Glomerular visceral epithelial cell (primary cell): ENCODE results near the gene PCK2.

Experiments used
- DNase-seq: peaks from one replicate; pipeline ENCODE4 v3.0.0-alpha.2; 2016; ENCODE audit errors: extremely low spot score

Gene PCK2

GRCh38 chr14:24115422-24116127, 21.5 kb downstream of the PCK2 start:
- no peak for DNase-seq

- DNase-seq = no peak
Measured at GRCh38 chr14:24116128-24116814, 22.2 kb downstream of the PCK2 start.

GRCh38 chr14:24117179-24117578, 23.1 kb downstream of the PCK2 start:
- DNase-seq = no peak

DNA sequence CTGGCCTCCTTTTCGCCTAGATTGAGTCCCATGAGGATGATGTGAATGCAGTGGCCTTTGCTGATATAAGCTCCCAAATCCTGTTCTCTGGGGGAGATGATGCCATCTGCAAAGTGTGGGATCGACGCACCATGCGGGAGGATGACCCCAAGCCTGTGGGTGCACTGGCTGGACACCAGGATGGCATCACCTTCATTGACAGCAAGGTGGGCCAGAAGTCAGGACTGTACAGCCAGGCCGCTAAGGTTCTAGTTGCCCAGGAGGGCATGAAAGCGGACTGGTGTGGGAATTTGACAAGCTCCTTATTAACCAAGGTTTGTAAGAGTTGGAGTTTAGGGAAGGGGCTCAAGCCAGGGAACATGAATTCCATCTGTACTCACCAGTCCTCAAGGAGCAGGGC, 25.6 kb downstream of the PCK2 start:
- no peak for DNase-seq

DNA sequence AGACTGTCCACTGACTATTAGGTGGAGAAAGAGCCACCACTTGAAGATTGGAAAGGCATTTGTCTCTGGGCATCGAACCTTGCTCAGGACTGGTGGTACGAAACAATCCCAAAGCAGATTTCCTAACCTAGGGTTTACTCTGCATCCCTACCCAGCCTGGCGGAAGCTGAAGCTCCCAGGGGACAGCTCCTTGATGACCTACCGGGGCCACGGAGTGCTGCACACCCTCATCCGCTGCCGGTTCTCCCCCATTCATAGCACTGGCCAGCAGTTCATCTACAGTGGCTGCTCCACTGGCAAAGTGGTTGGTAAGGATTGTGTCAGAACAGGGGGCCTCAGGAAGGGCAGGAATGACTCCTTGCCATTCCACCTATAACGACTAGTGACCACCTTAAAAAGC, 27.1 kb downstream of the PCK2 start:
- DNase-seq = no peak

- DNase-seq = no peak
Measured at GRCh38 chr14:24122416-24122815, 28.3 kb downstream of the PCK2 start.

DNA sequence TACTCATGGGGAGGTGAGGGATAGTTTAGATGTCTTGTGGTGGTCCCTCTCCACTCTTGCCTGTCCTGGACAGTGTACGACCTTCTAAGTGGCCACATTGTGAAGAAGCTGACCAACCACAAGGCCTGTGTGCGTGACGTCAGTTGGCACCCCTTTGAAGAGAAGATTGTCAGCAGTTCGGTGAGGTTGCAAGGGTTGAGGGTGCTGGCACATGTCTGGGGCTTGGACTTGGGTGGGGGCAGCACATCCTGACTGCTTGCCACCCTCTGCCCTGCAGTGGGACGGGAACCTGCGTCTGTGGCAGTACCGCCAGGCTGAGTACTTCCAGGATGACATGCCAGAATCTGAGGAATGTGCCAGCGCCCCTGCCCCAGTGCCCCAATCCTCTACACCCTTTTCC, 28.8 kb downstream of the PCK2 start:
- DNase-seq = no peak

- no peak for DNase-seq
Measured at GRCh38 chr14:24123424-24124417, 29.6 kb downstream of the PCK2 start.

- no peak for DNase-seq
Measured at GRCh38 chr14:24126939-24127338, 32.8 kb downstream of the PCK2 start.

DNA sequence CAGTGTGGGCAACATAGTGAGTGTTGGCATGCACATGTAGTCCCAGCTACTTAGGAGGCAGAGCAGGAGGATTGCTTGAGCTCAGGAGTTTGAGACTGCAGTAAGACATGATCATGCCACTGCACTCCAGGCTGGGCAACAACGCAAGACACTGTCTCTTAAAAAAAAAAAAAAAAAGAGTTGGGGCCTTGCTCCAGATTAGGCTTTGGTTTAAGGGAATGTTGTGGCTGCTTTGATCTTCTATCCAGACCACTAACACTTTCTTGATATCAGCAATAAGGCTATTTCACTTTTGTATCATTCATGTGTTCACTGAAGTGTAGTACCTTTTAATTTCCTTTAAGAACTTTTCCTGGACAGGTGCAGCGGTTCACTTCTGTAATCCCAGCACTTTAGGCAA, 33.6 kb downstream of the PCK2 start:
- no peak for DNase-seq

GRCh38 chr14:24129410-24129998, 35.4 kb downstream of the PCK2 start:
- DNase-seq = no peak

DNA sequence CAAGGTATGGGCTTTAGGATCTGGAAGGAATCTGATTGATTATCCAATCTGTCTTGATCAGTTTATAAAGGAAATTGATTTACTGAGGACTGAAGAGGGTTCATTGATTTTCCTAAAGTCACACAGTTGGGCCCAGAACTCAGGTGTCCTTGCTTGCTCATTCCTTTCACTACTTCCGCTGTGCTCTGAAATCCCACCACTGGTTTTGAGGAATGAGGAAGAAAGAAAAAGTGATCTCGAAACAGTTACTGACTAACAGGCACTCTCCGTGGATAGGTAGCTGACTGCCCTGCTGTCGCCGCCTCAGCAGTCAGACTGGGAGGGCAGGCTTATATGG, 36.2 kb downstream of the PCK2 start, which contains the start of gene FITM1:
TSS of gene FITM1 (plus strand) at position 280 of the 337 bp plus-strand sequence. CDS start 905 bp downstream, outside the sequence.
- DNase-seq = no peak

- no peak for DNase-seq
Measured at GRCh38 chr14:24130717-24131548, 36.8 kb downstream of the PCK2 start.

- DNase-seq = no peak
Measured at GRCh38 chr14:24131549-24131966, 37.4 kb downstream of the PCK2 start.

DNA sequence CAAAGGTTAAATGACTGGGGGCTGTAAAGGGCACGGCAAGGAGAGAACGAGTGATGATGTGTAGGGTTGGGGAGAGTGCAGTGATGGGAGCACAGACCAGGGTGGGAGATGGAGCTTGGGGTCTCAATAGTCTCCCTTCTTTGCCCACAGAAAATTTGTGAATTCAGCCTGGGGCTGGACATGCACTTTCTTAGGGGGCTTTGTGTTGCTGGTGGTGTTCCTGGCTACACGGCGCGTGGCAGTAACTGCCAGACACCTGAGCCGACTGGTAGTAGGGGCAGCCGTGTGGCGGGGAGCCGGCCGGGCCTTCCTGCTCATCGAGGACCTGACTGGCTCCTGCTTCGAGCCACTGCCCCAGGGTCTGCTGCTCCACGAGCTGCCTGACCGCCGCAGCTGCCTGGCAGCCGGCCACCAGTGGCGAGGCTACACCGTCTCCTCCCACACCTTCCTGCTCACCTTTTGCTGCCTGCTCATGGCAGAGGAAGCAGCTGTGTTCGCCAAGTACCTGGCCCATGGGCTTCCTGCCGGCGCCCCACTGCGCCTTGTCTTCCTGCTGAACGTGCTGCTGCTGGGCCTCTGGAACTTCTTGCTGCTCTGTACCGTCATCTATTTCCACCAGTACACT, 38.1 kb downstream of the PCK2 start:
- DNase-seq = no peak

- no peak for DNase-seq
Measured at GRCh38 chr14:24132976-24133375, 38.9 kb downstream of the PCK2 start.

DNA sequence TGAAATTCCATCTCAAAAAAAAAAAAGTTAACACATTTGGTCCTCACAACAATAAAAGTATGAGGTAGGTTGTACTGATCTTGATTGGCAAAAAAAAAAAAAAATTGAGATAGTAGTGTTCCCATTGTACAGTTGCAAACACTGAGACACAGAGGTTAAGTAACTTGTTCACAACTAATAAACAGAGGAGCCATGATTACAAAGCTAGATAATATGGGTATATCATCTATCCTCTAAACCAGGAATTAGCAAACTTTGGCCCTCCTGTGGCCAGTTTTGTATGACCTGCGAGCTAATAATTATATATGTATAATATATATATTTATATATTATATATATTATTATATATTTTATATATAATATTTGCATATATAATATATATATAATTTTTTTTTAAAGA, 39.6 kb downstream of the PCK2 start:
- no peak for DNase-seq

GRCh38 chr14:24135584-24135833, 41.4 kb downstream of the PCK2 start:
- no peak for DNase-seq

- DNase-seq = peak; percentile 94
Measured at GRCh38 chr14:24135834-24136683, 41.9 kb downstream of the PCK2 start, which contains the start of gene PSME1. Gene PSME1 (plus strand): TSS chr14:24136194. CDS start chr14:24136263, 69 bp downstream.
